Psoas muscle (tissue), 8 donors: ENCODE measurements around the gene DNAJB5. TPM values are rescaled to one million over a fixed set of nuclear protein-coding genes. Genes with fewer than 3 reads are reported as not detected.

Source experiments
- ATAC-seq, 4 donors: fragments of 200-7000 bp; cut with Tn5 transposase; one replicate each; pipeline ENCODE4 v1.9.1; 2020; ENCODE audit warnings: moderate library complexity in 3 of 4, mild to moderate bottlenecking in 2 of 4
- DNase-seq, 2 donors: peaks; one replicate each; pipeline ENCODE4 v3.0.0-alpha.2; 2020
- H3K27ac ChIP-seq: fragments of 200-600 bp; one replicate; pipeline ENCODE4 v1.8.0; 2022
- H3K27me3 ChIP-seq, 3 donors: fragments of 200-600 bp in 1 of 3; one replicate each; pipeline versions ENCODE4 v1.6.1 to v1.8.0; 2013 to 2022; ENCODE audit warnings: low read length in 2 of 3, mild to moderate bottlenecking in 2 of 3, moderate library complexity in 1 of 3; ENCODE audit not compliant: insufficient read depth in 3 of 3
- H3K36me3 ChIP-seq, 2 donors: fragments of 200-600 bp in 1 of 2; one replicate each; pipeline versions ENCODE4 v1.6.1 to v1.8.0; 2013 to 2022; ENCODE audit warnings: low read depth in 1 of 2, mild to moderate bottlenecking in 1 of 2, moderate library complexity in 1 of 2; ENCODE audit not compliant: insufficient read depth in 1 of 2
- H3K4me1 ChIP-seq: fragments of 200-600 bp; one replicate; pipeline ENCODE4 v1.8.0; 2022
- H3K4me3 ChIP-seq: fragments of 200-600 bp; one replicate; pipeline ENCODE4 v1.8.0; 2022; ENCODE audit warnings: mild to moderate bottlenecking
- H3K9me3 ChIP-seq: fragments of 200-600 bp; one replicate; pipeline ENCODE4 v1.8.0; 2022
- WGBS, 3 donors: extraction: QIAGEN DNeasy Blood & Tissue Kit; methylation state at CpG; one replicate each; pipeline versions ENCODE4 v1.1.6 to v1.1.7; 2013; 5-methylcytosine and 5-hydroxymethylcytosine counted together
- intact Hi-C, 2 donors: fragments of 100-400 bp; cut with DNase I; formaldehyde crosslinking; loops; one replicate each; pipeline versions ENCODE4 v1.11.0 to v1.14.2; 2022
- polyA plus RNA-seq, 3 donors: library from polyadenylated mRNA; stranded (reverse); fragments of 200-250 nt; gene quantifications; one replicate each; pipeline ENCODE4 v1.2.3, GENCODE V29; 2013
- total RNA-seq, 4 donors: library from RNA; stranded (reverse); fragmentation: NEBNext Ultra II Directional in 2 of 4; extraction: Animal tissue kit (Norgen Biotek cat#: 25700) in 2 of 4; gene quantifications; one replicate each; pipeline versions ENCODE4 v1.2.1 to v1.2.4, GENCODE V29; 2021 to 2023
- TF ChIP-seq, protein P1 (sequence below): fragments of 200-600 bp; IDR thresholded peaks from one replicate; pipeline ENCODE4 v1.8.0; 2022; ENCODE audit warnings: antibody characterized with exemption
- donor health status: healthy with polysubstance abuse.
- donor health status: DM: no; HTN: no; CAD: no; lungs with moderate emphysema.
- donor health status: Bipolar disorder and iron deficiency.
- donor health status: healthy.
- donor health status: DM: yes; HTN: yes; CAD: no.
- donor health status: DM: no; HTN: no; CAD: no.
- donor health status: DM: no; HTN: no; CAD: no.
- donor health status: DM: yes; HTN: yes; CAD: no.

The DNAJB5 gene
- total and polyA plus RNA-seq, 7 donors: 44.2 to 260 (median 145) TPM

- intact Hi-C loops: no loop called here
- no peak for ATAC-seq
- H3K4me3 ChIP-seq: no peak overlapping the region
- peaks cover 0 to 8% (median 0%) of the 10 kb centered on the region in 3 donors for H3K27me3 ChIP-seq
- no peaks in the 10 kb centered on the region for H3K4me1 ChIP-seq
- H3K27ac ChIP-seq: no peak overlapping the region
- DNase-seq: no peak
- no peaks in the 10 kb centered on the region for H3K9me3 ChIP-seq
- no peaks in the 10 kb centered on the region for H3K36me3 ChIP-seq
- WGBS, 3 donors: 93 to 94% (median 93%) methylated on average over 21 of the region's 21 CpGs
- TF ChIP-seq, protein P1, sequence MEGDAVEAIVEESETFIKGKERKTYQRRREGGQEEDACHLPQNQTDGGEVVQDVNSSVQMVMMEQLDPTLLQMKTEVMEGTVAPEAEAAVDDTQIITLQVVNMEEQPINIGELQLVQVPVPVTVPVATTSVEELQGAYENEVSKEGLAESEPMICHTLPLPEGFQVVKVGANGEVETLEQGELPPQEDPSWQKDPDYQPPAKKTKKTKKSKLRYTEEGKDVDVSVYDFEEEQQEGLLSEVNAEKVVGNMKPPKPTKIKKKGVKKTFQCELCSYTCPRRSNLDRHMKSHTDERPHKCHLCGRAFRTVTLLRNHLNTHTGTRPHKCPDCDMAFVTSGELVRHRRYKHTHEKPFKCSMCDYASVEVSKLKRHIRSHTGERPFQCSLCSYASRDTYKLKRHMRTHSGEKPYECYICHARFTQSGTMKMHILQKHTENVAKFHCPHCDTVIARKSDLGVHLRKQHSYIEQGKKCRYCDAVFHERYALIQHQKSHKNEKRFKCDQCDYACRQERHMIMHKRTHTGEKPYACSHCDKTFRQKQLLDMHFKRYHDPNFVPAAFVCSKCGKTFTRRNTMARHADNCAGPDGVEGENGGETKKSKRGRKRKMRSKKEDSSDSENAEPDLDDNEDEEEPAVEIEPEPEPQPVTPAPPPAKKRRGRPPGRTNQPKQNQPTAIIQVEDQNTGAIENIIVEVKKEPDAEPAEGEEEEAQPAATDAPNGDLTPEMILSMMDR: no peak
Observed at GRCh38 chr9:34971146-34971811, 18.3 kb upstream of the DNAJB5 start.

- DNase-seq: no peak
- intact Hi-C loops: no loop called here
- TF ChIP-seq, protein P1: no peak
Observed at GRCh38 chr9:34974664-34975063, 14.9 kb upstream of the DNAJB5 start.

GRCh38 chr9:34976441-34976840, 13.1 kb upstream of the DNAJB5 start:
- no peak overlapping the region for H3K27ac ChIP-seq
- H3K27me3 ChIP-seq: no peaks in the 10 kb centered on the region
- intact Hi-C loops: no loop called here
- H3K4me3 ChIP-seq: no peak overlapping the region
- H3K4me1 ChIP-seq: no peaks in the 10 kb centered on the region
- H3K36me3 ChIP-seq: no peaks in the 10 kb centered on the region
- H3K9me3 ChIP-seq: no peaks in the 10 kb centered on the region
- DNase-seq (no peak), ATAC-seq (no peak)
- WGBS, 3 donors: 86 to 91% (median 88%) methylated on average over 11 of the region's 11 CpGs
- TF ChIP-seq, protein P1: no peak

More at GRCh38 chr9:34974664-34975063, 14.9 kb upstream of the DNAJB5 start:
- H3K9me3 ChIP-seq: no peaks in the 10 kb centered on the region
- no peaks in the 10 kb centered on the region for H3K36me3 ChIP-seq
- H3K27me3 ChIP-seq: no peaks in the 10 kb centered on the region
- ATAC-seq: no peak
- WGBS, 3 donors: 85 to 99% (median 87%) methylated on average over 2 of the region's 2 CpGs
- no peak overlapping the region for H3K4me3 ChIP-seq
- no peak overlapping the region for H3K27ac ChIP-seq
- H3K4me1 ChIP-seq: no peaks in the 10 kb centered on the region

GRCh38 chr9:34976992-34977391, 12.6 kb upstream of the DNAJB5 start:
- DNase-seq: no peak
- Histone ChIP-seq H3K9me3 (no peaks in the 10 kb centered on the region), H3K4me3 (no peak overlapping the region), H3K27me3 (no peaks in the 10 kb centered on the region), H3K36me3 (no peaks in the 10 kb centered on the region), H3K4me1 (no peaks in the 10 kb centered on the region), H3K27ac (no peak overlapping the region)
- intact Hi-C loops: no loop called here
- TF ChIP-seq, protein P1: no peak
- 85 to 89% (median 86%) methylated on average over 11 of the region's 11 CpGs for WGBS, 3 donors
- ATAC-seq: no peak
